Spleen (tissue), 7 donors: ENCODE measurements around the gene RUFY3.

ENCODE experiments used
- CTCF ChIP-seq, 11 experiments: fragments of 200-600 bp in 7 of 11; fragments of 450-650 bp in 4 of 11; sonication (generic) in 4 of 11; IDR thresholded peaks in 8 of 11; conservative IDR thresholded peaks in 3 of 11; 1 replicate in 7 of 11; 2 replicates in 4 of 11; pipeline versions ENCODE4 v1.4.0 to v1.8.0; 2016 to 2021; ENCODE audit warnings: antibody characterized with exemption in 11 of 11, inconsistent platforms in 4 of 11, mild to moderate bottlenecking in 1 of 11
- POLR2A ChIP-seq, 3 donors: fragments of 450-650 bp; IDR thresholded peaks; one replicate each; pipeline ENCODE4 v1.5.1; 2017; ENCODE audit warnings: antibody characterized with exemption in 3 of 3, mild to moderate bottlenecking in 1 of 3
- POLR2AphosphoS5 ChIP-seq, 3 donors: sonication (generic); formaldehyde crosslinking; IDR thresholded peaks; one replicate each; pipeline ENCODE4 v1.5.1; 2017; ENCODE audit warnings: antibody characterized with exemption in 3 of 3
- donor health status: DM: no; HTN: no; CAD: no; lungs with moderate emphysema.
- donor health status: DM: no; HTN: no; CAD: no.
- donor health status: DM: no; HTN: no; CAD: no.

GRCh38 chr4:70752236-70752635 lies 30.5 kb downstream of the RUFY3 start:
- TF ChIP-seq POLR2A (IDR thresholded peaks at IDR 0.05), result no peak
- no peak for TF ChIP-seq CTCF (IDR thresholded peaks at IDR 0.05 in 8 of 11, conservative IDR thresholded peaks at IDR 0.05 in 3 of 11)
- no peak for TF ChIP-seq POLR2AphosphoS5 (IDR thresholded peaks at IDR 0.05)
